H9 (cell line): ENCODE data around the gene SLC16A2. TPM values are rescaled to one million over a fixed set of nuclear protein-coding genes. Genes with fewer than 3 reads are reported as not detected.

Experiments
- DNase-seq: peaks from one replicate; pipeline ENCODE4 v3.0.0-alpha.2; 2017
- H2AFZ ChIP-seq: one replicate; pipeline ENCODE4 v1.6.1; 2013; ENCODE audit warnings: mild to moderate bottlenecking, low read length, control low read depth, moderate library complexity
- H2AK5ac ChIP-seq: 2 replicates; pipeline ENCODE4 v1.6.1; 2013; ENCODE audit warnings: low read length, control low read depth, mixed read lengths; ENCODE audit not compliant: insufficient read length
- H2BK120ac ChIP-seq: one replicate; pipeline ENCODE4 v1.6.1; 2013; ENCODE audit warnings: low read depth, mild to moderate bottlenecking, low read length, control low read depth, inconsistent platforms; ENCODE audit not compliant: poor library complexity, severe bottlenecking
- H2BK12ac ChIP-seq: 2 replicates; pipeline ENCODE4 v1.6.1; 2013; ENCODE audit warnings: low read length, control low read depth, mixed read lengths, low read depth; ENCODE audit not compliant: insufficient read length
- H2BK15ac ChIP-seq: 2 replicates; pipeline ENCODE4 v1.6.1; 2013; ENCODE audit warnings: low read depth, low read length, control low read depth
- H2BK20ac ChIP-seq: one replicate; pipeline ENCODE4 v1.6.1; 2013; ENCODE audit warnings: low read depth, mild to moderate bottlenecking, low read length, control low read depth, inconsistent platforms; ENCODE audit not compliant: poor library complexity, severe bottlenecking
- H2BK5ac ChIP-seq: 2 replicates; pipeline ENCODE4 v1.6.1; 2013; ENCODE audit warnings: low read length, control low read depth, mixed read lengths; ENCODE audit not compliant: insufficient read length
- H3K14ac ChIP-seq: 2 replicates; pipeline ENCODE4 v1.6.1; 2013; ENCODE audit warnings: low read length, control low read depth; ENCODE audit not compliant: insufficient read depth
- H3K18ac ChIP-seq: 2 replicates; pipeline ENCODE4 v1.6.1; 2013; ENCODE audit warnings: low read depth, mild to moderate bottlenecking, mixed read lengths, low read length, control low read depth; ENCODE audit not compliant: insufficient read length
- H3K23ac ChIP-seq: 2 replicates; pipeline ENCODE4 v1.6.1; 2013; ENCODE audit warnings: low read length, control low read depth, mixed read lengths, low read depth; ENCODE audit not compliant: insufficient read length
- H3K23me2 ChIP-seq: 2 replicates; pipeline ENCODE4 v1.6.1; 2013; ENCODE audit warnings: low read depth, mild to moderate bottlenecking, mixed read lengths, low read length, control low read depth; ENCODE audit not compliant: insufficient read length, poor library complexity, severe bottlenecking
- H3K27ac ChIP-seq: 2 replicates; pipeline ENCODE4 v1.5.1; 2013; ENCODE audit warnings: low read length, control low read depth, mixed read lengths, low read depth; ENCODE audit not compliant: insufficient read length
- H3K27me3 ChIP-seq: 2 replicates; pipeline ENCODE4 v1.6.1; 2013; ENCODE audit warnings: low read length, control low read depth, inconsistent platforms; ENCODE audit not compliant: insufficient read depth
- H3K4ac ChIP-seq: 2 replicates; pipeline ENCODE4 v1.6.1; 2013; ENCODE audit warnings: low read depth, mild to moderate bottlenecking, control low read depth, inconsistent platforms, low read length, moderate library complexity
- H3K4me1 ChIP-seq: 2 replicates; pipeline ENCODE4 v1.6.1; 2013; ENCODE audit warnings: low read length, control low read depth, inconsistent platforms; ENCODE audit not compliant: insufficient read depth
- H3K4me2 ChIP-seq: 2 replicates; pipeline ENCODE4 v1.6.1; 2013; ENCODE audit warnings: low read length, control low read depth, mixed read lengths; ENCODE audit not compliant: insufficient read length, insufficient read depth
- H3K56ac ChIP-seq: 2 replicates; pipeline ENCODE4 v1.6.1; 2013; ENCODE audit warnings: low read depth, mild to moderate bottlenecking, mixed read lengths, low read length, control low read depth; ENCODE audit not compliant: insufficient read length
- H3K79me1 ChIP-seq: 2 replicates; pipeline ENCODE4 v1.6.1; 2013; ENCODE audit warnings: low read depth, mild to moderate bottlenecking, moderate library complexity, low read length, control low read depth, inconsistent platforms; ENCODE audit not compliant: insufficient read depth, poor library complexity, severe bottlenecking
- H3K79me2 ChIP-seq: 2 replicates; pipeline ENCODE4 v1.6.1; 2013; ENCODE audit warnings: low read length, control low read depth, inconsistent platforms; ENCODE audit not compliant: insufficient read depth
- H3K9ac ChIP-seq: 2 replicates; pipeline ENCODE4 v1.6.1; 2013; ENCODE audit warnings: low read length, control low read depth, mixed read lengths; ENCODE audit not compliant: insufficient read length; ENCODE audit errors: extremely low read depth
- H3K9me3 ChIP-seq: one replicate; pipeline ENCODE4 v1.6.1; 2013; ENCODE audit warnings: low read depth, low read length, inconsistent platforms; ENCODE audit not compliant: control insufficient read depth
- H3T11ph ChIP-seq: one replicate; pipeline ENCODE4 v1.6.1; 2013; ENCODE audit warnings: mild to moderate bottlenecking, low read length, control low read depth, inconsistent platforms
- H4K20me1 ChIP-seq: one replicate; pipeline ENCODE4 v1.6.1; 2013; ENCODE audit not compliant: control insufficient read depth, insufficient read length, insufficient read depth
- H4K5ac ChIP-seq: 2 replicates; pipeline ENCODE4 v1.6.1; 2013; ENCODE audit warnings: low read depth, mild to moderate bottlenecking, mixed read lengths, low read length, control low read depth; ENCODE audit not compliant: insufficient read length
- H4K8ac ChIP-seq: replicated peaks from 2 replicates; pipeline ENCODE4 v1.6.1; 2013; ENCODE audit warnings: low read length, control low read depth, mixed read lengths, low read depth; ENCODE audit not compliant: insufficient read length
- H4K91ac ChIP-seq: 2 replicates; pipeline ENCODE4 v1.6.1; 2013; ENCODE audit warnings: low read depth, mild to moderate bottlenecking, moderate library complexity, mixed read lengths, low read length, control low read depth; ENCODE audit not compliant: insufficient read length
- H3K27ac Mint-ChIP-seq, 3 experiments: 2 replicates in 2 of 3; 3 replicates in 1 of 3; pipeline ENCODE4 v1.8.0; 2020 to 2021; ENCODE audit warnings: mixed read lengths in 3 of 3, mild to moderate bottlenecking in 1 of 3, moderate library complexity in 1 of 3
- H3K27me3 Mint-ChIP-seq: 2 replicates; pipeline ENCODE4 v1.8.0; 2021; ENCODE audit warnings: low read depth, mild to moderate bottlenecking, moderate library complexity, mixed read lengths
- H3K36me3 Mint-ChIP-seq, 3 experiments: 2 replicates in 2 of 3; 3 replicates in 1 of 3; pipeline ENCODE4 v1.8.0; 2020 to 2021; ENCODE audit warnings: low read depth in 3 of 3, mixed read lengths in 3 of 3; ENCODE audit not compliant: insufficient read depth in 1 of 3
- H3K4me1 Mint-ChIP-seq, 2 experiments: 2 replicates each; pipeline ENCODE4 v1.8.0; 2020; ENCODE audit warnings: mixed read lengths in 2 of 2
- H3K4me3 Mint-ChIP-seq, 2 experiments: 2 replicates in 1 of 2; 3 replicates in 1 of 2; pipeline ENCODE4 v1.8.0; 2020 to 2021; ENCODE audit warnings: mild to moderate bottlenecking in 2 of 2, mixed read lengths in 2 of 2, moderate library complexity in 1 of 2
- H3K9me3 Mint-ChIP-seq, 2 experiments: 2 replicates in 1 of 2; 3 replicates in 1 of 2; pipeline ENCODE4 v1.8.0; 2020; ENCODE audit warnings: mild to moderate bottlenecking in 2 of 2, mixed read lengths in 2 of 2, moderate library complexity in 1 of 2
- WGBS: extraction: QIAGEN DNeasy Blood & Tissue Kit; methylation state at CpG from one replicate; pipeline ENCODE4 v1.1.7; 2013; ENCODE audit warnings: missing lambda C conversion rate, low lambda C conversion rate, mixed read lengths; ENCODE audit not compliant: insufficient read length; ENCODE audit errors: extremely low coverage; 5-methylcytosine and 5-hydroxymethylcytosine counted together
- total RNA-seq: library from RNA; stranded (reverse); gene quantifications from 2 replicates; pipeline ENCODE4 v1.2.1, GENCODE V29; 2021
- TF ChIP-seq, protein P1 (sequence below): fragments of 200-600 bp; sonication (generic); conservative IDR thresholded peaks from 3 replicates; pipeline ENCODE4 v1.8.0; 2021; ENCODE audit warnings: antibody characterized with exemption, mild to moderate bottlenecking

SLC16A2 gene
- total RNA-seq, 1 experiment from 2014 or later = 17.1 TPM

DNA sequence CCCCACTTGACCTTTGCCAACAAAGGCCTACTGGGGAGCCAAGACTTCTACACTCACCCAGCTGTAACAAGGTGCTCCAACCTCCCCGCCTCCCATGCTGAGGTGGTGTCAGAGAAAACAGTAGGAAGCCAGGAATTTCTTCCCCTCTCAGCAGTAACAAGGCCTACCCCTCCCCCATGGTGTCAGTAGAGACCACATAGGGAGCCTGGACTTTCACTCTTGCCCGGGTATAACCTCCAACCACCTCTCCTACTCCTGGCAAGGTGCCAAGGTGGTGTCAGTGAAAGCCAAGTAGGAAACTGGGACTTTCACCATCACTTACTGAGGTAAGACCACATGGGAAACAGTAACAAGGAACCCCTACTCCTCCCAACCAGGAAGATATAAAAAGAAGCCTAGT lies 93.1 kb downstream of the SLC16A2 start:
- H3K27ac Mint-ChIP-seq = no peak overlapping the region
- H3K4ac ChIP-seq = no peak overlapping the region
- H4K20me1 ChIP-seq = no peaks in the 10 kb centered on the region
- no peak overlapping the region for H4K8ac ChIP-seq
- H3K18ac ChIP-seq = no peak overlapping the region
- no peak overlapping the region for H3K4me3 Mint-ChIP-seq
- TF ChIP-seq, protein P1, sequence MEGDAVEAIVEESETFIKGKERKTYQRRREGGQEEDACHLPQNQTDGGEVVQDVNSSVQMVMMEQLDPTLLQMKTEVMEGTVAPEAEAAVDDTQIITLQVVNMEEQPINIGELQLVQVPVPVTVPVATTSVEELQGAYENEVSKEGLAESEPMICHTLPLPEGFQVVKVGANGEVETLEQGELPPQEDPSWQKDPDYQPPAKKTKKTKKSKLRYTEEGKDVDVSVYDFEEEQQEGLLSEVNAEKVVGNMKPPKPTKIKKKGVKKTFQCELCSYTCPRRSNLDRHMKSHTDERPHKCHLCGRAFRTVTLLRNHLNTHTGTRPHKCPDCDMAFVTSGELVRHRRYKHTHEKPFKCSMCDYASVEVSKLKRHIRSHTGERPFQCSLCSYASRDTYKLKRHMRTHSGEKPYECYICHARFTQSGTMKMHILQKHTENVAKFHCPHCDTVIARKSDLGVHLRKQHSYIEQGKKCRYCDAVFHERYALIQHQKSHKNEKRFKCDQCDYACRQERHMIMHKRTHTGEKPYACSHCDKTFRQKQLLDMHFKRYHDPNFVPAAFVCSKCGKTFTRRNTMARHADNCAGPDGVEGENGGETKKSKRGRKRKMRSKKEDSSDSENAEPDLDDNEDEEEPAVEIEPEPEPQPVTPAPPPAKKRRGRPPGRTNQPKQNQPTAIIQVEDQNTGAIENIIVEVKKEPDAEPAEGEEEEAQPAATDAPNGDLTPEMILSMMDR = no peak
- H3K79me2 ChIP-seq = no peaks in the 10 kb centered on the region
- no peak overlapping the region for H3K9ac ChIP-seq
- no peak overlapping the region for H2AK5ac ChIP-seq
- peaks cover 39 to 64% of the 10 kb centered on the region in 2 experiments for H3K9me3 Mint-ChIP-seq
- no peak overlapping the region for H3K23ac ChIP-seq
- H4K5ac ChIP-seq = no peak overlapping the region
- H2BK120ac ChIP-seq = no peak overlapping the region
- H3K36me3 Mint-ChIP-seq = peaks cover 6 to 16% (median 14%) of the 10 kb centered on the region in 3 experiments
- H3K4me1 Mint-ChIP-seq = peaks cover 7 to 14% of the 10 kb centered on the region in 2 experiments
- H2BK12ac ChIP-seq = no peak overlapping the region
- no peak overlapping the region for H2BK15ac ChIP-seq
- no CpG with 5 or more reads among the region's 2 CpGs for WGBS
- no peak overlapping the region for H3K56ac ChIP-seq
- H3K27me3 ChIP-seq = no peaks in the 10 kb centered on the region
- no peak overlapping the region for H3K4me2 ChIP-seq
- no peak overlapping the region for H3K14ac ChIP-seq
- H2BK20ac ChIP-seq = no peak overlapping the region
- peaks cover 5% of the 10 kb centered on the region; the same call in 1 of the 2 replicates for H3K4me1 ChIP-seq
- H3K79me1 ChIP-seq = no peaks in the 10 kb centered on the region
- DNase-seq = no peak
- H3T11ph ChIP-seq = no peak overlapping the region
- no peak overlapping the region for H4K91ac ChIP-seq
- H3K23me2 ChIP-seq = no peaks in the 10 kb centered on the region
- no peaks in the 10 kb centered on the region for H3K9me3 ChIP-seq
- H2AFZ ChIP-seq = no peak overlapping the region
- no peak overlapping the region for H2BK5ac ChIP-seq
- no peaks in the 10 kb centered on the region for H3K27me3 Mint-ChIP-seq
- no peak overlapping the region for H3K27ac ChIP-seq
